DMS79 (cell line): Measurements from ENCODE around the gene MLLT1.
"Not testable (repeated sequence)": the region's sequence is repeated elsewhere in the genome, so short reads cannot be mapped to it uniquely, and the experiment has no call there.

Experiments used
- DNase-seq: peaks from one replicate; lab custom pipeline; 2025; lab: John Stamatoyannopoulos, UW

Gene MLLT1, protein sequence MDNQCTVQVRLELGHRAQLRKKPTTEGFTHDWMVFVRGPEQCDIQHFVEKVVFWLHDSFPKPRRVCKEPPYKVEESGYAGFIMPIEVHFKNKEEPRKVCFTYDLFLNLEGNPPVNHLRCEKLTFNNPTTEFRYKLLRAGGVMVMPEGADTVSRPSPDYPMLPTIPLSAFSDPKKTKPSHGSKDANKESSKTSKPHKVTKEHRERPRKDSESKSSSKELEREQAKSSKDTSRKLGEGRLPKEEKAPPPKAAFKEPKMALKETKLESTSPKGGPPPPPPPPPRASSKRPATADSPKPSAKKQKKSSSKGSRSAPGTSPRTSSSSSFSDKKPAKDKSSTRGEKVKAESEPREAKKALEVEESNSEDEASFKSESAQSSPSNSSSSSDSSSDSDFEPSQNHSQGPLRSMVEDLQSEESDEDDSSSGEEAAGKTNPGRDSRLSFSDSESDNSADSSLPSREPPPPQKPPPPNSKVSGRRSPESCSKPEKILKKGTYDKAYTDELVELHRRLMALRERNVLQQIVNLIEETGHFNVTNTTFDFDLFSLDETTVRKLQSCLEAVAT

GRCh38 chr19:6279931-6280591 lies at the start of gene MLLT1:
TSS of gene MLLT1 (minus strand) at chr19:6279975. CDS start at chr19:6279784, 191 bp downstream.
- peak; percentile 82 for DNase-seq

DNA sequence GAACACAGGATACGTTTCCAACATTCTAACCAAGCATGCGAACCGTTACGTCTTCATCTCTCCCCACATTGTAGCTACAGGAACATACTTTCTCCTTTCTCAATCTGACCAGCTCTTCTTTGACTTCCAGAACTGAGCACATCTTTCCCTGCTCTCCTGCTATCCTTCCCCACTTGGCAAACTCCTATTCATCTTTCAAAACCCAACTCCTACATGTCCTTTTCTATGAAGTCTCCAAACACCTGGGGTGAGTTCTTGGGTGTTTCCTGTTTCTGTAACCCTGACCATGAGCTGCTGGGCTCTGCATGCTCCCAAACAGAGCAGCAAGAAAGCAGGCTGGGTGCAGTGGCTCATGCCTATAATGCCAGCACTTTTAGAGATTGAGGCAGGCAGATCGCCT lies 47.0 kb upstream of the MLLT1 start:
- DNase-seq, result no peak

- DNase-seq, result no peak
Observed at GRCh38 chr19:6325614-6326013, 45.8 kb upstream of the MLLT1 start.

DNA sequence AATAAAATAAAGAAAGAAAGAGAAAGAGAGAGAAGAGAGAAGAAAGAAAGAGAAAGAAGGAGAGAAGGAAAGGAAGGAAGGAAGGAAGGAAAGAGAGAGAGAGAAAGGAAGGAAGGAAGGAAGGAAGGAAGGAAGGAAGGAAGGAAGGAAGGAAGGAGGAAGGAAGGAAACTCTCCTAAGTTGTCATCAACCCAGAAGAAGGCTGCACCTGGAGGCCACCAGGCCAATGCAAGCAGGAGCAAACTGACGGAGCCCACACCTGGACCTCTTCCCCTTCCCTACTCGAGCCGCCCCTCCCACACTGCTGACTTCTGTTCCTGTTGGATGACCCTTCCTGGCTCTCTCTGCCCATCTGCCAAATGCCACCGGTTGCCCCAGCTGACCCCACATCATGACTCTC lies 45.0 kb upstream of the MLLT1 start:
- no peak for DNase-seq

DNA sequence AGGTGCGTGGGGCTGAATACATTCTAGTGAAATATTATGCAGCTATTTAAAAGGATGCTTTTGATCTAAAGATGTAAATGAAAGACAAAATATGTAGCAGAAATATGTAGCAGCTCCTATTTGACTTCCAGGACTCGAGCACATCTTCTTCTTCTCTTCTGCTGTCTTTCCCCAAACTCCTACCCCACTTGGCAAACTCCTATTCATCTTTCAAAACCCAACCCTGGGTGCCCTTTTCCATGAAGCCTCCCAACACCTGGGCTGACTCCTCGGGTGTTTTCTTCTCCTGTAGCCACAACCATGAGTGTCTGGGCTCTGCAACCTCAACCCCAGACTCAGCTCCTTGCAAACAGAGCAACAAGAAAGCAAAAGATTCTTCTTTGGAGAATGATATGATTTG lies 42.5 kb upstream of the MLLT1 start:
- DNase-seq, result no peak

- DNase-seq, result no peak
Observed at GRCh38 chr19:6319376-6319775, 39.6 kb upstream of the MLLT1 start.

- DNase-seq, result no peak
Observed at GRCh38 chr19:6318772-6319171, 39.0 kb upstream of the MLLT1 start.

DNA sequence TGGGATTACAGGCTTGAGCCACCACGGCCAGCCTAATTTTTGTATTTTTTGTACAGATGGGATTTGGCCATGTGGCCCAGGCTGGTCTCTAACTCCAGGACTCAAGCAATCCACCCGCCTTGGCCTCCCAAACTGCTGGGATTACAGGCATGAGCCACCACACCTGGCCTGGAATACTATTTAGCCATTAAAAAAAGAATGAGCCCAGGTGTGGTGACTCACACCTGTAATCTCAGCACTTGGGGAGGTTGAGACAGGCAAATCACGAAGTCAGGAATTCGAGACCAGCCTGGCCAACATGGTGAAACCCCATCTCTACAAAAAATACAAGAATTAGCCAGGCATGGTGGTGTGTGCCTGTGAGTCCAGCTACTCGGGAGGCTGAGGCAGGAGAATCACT lies 35.9 kb upstream of the MLLT1 start:
- DNase-seq, result not testable (repeated sequence)

DNA sequence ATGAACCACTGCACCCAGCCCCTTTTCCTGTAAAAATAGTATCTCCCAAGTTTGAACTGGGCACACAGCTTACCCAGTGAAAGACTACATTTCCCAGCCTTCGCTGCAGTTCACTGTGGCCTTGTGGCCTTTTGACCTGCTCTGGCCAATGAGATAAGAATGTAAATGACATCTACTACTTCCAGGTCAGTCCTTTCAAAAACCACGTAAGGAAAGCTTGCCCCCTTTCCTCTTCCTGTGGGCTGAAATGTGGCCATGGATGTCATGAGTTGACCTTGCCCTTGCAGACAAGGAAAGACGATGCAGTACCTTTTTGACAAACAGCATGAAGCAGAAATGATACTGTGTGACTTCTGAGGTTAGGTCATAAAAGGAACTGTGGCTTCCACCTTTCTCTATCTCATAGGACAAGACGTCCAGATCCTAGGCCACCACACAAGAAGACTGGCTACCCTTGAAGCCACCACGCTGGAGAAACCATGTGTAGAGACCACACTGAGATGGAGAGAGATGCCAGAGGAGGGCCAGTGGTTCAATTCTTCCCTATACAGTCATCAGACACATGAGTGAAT lies 33.7 kb upstream of the MLLT1 start:
- no peak for DNase-seq

- no peak for DNase-seq
Observed at GRCh38 chr19:6312018-6312417, 32.2 kb upstream of the MLLT1 start.

- DNase-seq, result no peak
Observed at GRCh38 chr19:6298413-6298812, 18.6 kb upstream of the MLLT1 start.

DNA sequence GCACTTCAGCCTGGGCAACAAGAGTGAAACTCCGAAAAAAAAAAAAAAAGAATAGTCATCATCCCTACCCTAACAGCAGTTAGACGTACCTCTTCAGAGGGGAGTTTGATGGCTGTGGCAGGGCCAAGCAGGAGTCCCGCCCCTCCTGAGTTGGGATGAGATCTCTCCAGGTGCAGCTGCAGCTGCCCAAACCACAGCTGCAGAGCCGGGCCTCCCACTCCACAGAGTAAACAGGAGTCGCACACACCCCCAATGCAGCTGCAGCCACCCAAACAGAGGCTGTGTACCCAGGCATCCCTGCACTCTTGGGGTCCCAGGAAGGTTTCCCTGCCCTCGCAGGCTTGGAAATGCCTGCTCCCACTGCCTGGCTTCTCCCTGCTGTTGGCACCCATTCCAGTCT lies 17.4 kb upstream of the MLLT1 start:
- no peak for DNase-seq

DNA sequence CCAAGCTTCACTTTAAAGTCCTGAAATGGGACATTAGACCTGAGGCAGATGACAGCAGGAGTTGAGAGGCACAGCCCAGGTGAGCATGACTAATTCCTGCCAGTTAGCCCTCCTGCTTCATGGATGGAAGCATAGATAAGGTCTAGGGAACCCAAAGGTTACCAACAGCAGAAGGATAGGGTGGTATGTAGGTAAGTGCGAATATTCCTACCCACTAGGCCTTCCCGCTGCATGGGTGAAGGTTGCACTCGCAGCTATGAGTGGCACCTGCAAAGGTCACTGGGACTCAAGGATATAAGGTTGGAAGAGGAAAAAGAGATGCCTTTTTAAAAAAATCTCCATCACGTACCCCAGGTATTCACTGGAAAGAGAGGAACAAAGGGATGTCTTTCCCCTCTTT lies 12.2 kb upstream of the MLLT1 start:
- DNase-seq, result no peak

DNA sequence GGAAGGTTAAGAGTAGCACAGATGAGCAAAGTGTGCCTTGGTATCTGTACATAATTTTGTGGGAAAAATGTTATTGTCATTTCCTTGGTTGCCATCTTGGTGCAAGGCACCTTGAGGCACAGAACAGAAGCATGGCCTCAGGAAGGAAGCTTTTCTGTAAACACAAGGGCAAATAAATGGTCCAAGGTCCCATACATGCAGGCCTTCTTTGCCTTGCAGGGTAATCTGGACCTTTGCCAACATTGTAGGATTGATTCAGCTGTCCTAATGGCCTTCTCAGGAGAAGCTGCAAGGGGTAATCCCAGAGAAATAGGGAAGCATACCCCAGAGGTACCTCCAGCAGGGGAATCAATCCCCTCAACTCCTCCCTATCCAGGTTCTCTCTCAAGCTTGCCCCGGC lies 9.0 kb upstream of the MLLT1 start:
- DNase-seq, result no peak

GRCh38 chr19:6287269-6287885 lies 7.6 kb upstream of the MLLT1 start:
- no peak for DNase-seq

GRCh38 chr19:6286676-6287075 lies 6.9 kb upstream of the MLLT1 start:
- no peak for DNase-seq

DNA sequence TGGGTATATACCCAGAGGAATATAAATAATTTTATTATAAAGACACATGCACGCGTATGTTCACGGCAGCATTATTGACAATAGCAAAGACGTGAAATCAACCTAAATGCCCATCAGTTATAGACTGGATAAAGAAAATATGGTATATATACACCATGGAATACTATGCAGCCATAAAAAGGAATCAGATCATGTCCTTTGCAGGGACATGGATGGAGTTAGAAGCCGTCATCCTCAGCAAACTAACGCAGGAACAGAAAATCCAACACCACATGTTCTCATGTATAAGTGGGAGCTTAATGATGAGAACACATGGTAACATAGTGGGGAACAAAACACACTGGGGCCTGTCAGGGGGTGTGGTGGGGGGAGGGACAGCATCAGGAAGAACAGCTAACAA lies 2.6 kb upstream of the MLLT1 start:
- not testable (repeated sequence) for DNase-seq

DNA sequence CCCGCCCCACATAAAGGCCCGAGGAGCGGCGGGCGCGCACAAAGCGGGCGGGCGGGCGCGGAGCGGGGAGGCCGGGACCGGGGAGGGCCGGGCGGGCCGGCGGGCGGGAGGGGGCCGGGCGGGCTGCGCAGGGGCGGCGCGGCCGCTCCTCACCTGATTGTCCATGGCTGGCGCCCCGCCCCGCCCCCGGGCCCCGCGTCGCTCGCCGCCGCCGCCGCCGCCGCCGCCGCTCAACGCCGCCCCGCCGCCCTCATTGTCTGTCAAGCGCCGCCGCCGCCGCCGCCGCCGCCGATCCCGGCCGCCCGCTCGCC lies 200 bp downstream of the MLLT1 start:
- no peak for DNase-seq

DNA sequence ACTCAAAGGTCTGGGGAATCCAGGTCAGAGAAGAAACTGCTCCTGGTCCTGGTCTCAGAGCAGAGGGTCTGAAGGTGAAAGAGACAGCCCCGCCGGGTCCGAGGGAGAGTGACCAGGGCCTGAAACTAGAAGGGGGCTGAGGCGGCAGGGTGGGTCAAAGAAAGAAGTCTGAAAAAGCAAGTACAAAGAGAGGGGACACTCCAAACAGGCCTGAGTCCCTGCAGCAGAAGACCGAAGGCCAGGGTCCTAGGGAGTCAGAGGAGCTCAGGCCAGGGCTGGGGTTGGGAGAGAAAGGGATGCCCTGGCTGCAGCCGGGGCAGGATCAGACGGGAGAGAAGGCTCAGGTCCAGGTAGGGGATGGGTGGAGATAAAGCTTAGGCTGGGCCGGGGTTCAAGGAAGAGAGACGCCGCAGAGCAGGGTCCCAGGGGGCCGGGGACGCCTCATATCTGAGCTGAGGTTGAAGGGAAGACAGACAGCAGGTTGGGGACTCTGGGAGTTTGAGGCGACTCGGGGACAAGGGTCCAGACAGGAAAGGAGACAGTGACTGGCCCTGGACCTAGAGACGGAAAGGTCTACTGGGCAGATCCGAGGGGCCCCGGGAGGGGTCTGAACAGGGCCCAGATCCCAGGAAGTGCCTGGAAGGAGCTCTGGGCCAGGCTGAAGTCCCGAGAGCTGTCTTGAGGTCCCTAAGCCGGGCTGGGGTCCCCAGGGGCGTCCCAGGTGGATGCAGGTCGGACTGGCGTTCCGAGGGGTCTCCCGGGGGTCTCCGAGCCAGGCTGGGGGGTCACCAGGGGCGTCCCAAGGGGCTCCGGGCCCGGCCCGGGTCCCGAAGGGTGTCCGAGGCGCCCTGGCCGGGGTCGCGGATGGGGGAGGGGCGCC lies 795 bp downstream of the MLLT1 start:
- DNase-seq, result no peak

DNA sequence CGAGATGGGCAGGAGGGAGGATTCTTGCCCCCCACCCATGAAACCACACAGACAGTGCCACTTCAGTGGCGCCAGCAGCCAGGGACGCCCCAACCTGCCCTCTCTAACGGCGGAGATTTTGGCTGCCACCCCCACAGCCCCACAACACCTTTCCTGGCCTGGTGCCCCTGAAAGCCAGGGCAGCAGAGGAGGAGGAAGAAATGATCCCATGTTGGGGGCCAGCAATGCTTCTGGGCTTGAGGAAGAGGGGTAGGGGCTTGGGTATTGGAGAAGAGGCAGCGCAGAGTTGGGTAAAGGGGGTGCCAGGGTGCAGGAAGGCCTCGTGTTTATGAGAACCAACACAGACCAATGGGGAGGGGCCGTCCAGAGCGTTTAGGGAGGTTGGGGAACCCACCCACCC lies 1.7 kb downstream of the MLLT1 start:
- no peak for DNase-seq

DNA sequence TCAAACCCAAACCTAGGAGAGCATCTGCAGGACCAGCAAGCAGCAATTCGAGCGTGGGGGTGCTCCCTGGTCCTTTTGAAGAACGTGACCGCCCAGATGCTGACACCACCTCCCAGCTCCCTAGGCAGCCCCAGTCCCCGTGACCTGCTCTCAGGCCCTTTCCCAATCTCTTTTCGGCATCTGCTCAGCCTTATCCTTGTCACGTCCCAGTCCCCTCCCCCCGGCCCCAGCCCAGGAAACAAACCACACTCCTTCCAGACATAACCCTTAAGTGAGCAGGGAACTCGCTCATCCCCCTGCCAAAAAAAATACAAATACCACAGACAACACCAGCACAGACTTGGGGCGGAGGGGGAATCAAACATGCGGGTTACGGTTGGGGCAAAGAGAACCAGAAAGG lies 3.3 kb downstream of the MLLT1 start:
- no peak for DNase-seq
